Loucy (cell line): ENCODE data around the gene STPG1.

ENCODE experiments used
- CTCF ChIP-seq: fragments of 200-600 bp; sonication (generic); conservative IDR thresholded peaks from 2 replicates; pipeline ENCODE4 v1.5.1; 2014; ENCODE audit warnings: mild to moderate bottlenecking, antibody characterized with exemption, low read length
- EZH2phosphoT487 ChIP-seq: fragments of 200-600 bp; IDR thresholded peaks from 2 replicates; pipeline ENCODE4 v1.6.1; 2018; ENCODE audit warnings: antibody characterized with exemption, mild to moderate bottlenecking, moderate library complexity, borderline replicate concordance

GRCh38 chr1:24349891-24350290 is 63.7 kb downstream of the STPG1 start:
- TF ChIP-seq CTCF (no peak), EZH2phosphoT487 (no peak)
